Tibial nerve (tissue), 4 donors: Measurements from ENCODE around the gene RIN3. TPM values are rescaled to one million over a fixed set of nuclear protein-coding genes. Genes with fewer than 3 reads are reported as not detected.
A peak's percentile ranks its signal among the peaks of the same experiment; 100 is the strongest.

Source experiments
- DNase-seq, 2 donors: peaks; one replicate each; pipeline ENCODE4 v3.0.0-alpha.2; 2019; ENCODE audit warnings: low spot score in 2 of 2
- H3K27ac ChIP-seq, 4 donors: fragments of 200-600 bp; sonication (generic) in 3 of 4; one replicate each; pipeline ENCODE4 v1.5.1; 2017 to 2019; ENCODE audit warnings: mild to moderate bottlenecking in 1 of 4
- H3K27me3 ChIP-seq, 2 donors: fragments of 200-600 bp; sonication (generic) in 1 of 2; one replicate each; pipeline versions ENCODE4 v1.5.1 to v1.6.0; 2017 to 2019
- H3K36me3 ChIP-seq, 3 donors: fragments of 200-600 bp; sonication (generic); one replicate each; pipeline ENCODE4 v1.5.1; 2018 to 2019
- H3K4me1 ChIP-seq, 4 donors: fragments of 200-600 bp; sonication (generic) in 3 of 4; one replicate each; pipeline ENCODE4 v1.5.1; 2017 to 2019
- H3K4me3 ChIP-seq, 4 donors: fragments of 200-600 bp; sonication (generic) in 3 of 4; one replicate each; pipeline ENCODE4 v1.5.1; 2017 to 2019; ENCODE audit warnings: mild to moderate bottlenecking in 1 of 4, moderate library complexity in 1 of 4
- H3K9me3 ChIP-seq, 4 donors: fragments of 200-600 bp; sonication (generic) in 3 of 4; one replicate each; pipeline ENCODE4 v1.5.1; 2017 to 2019
- EP300 ChIP-seq, 2 donors: sonication (generic); formaldehyde crosslinking; IDR thresholded peaks; one replicate each; pipeline ENCODE4 v1.6.1; 2017; ENCODE audit warnings: antibody characterized with exemption in 2 of 2, mild to moderate bottlenecking in 1 of 2
- POLR2A ChIP-seq, 2 donors: fragments of 450-650 bp; IDR thresholded peaks; one replicate each; pipeline ENCODE4 v1.6.1; 2017; ENCODE audit warnings: antibody characterized with exemption in 2 of 2, mild to moderate bottlenecking in 2 of 2, moderate library complexity in 2 of 2
- WGBS, 2 donors: methylation state at CpG; one replicate each; pipeline ENCODE4 v1.1.5; 2018; 5-methylcytosine and 5-hydroxymethylcytosine counted together
- total RNA-seq, 4 donors: library from RNA; depleted of rRNA; stranded (reverse); fragments of >200 nt; gene quantifications; one replicate each; pipeline ENCODE4 v1.1.0, GENCODE V29; 2016
- TF ChIP-seq, protein P1 (sequence below), 5 experiments: fragments of 200-600 bp in 3 of 5; fragments of 450-650 bp in 2 of 5; sonication (generic) in 3 of 5; IDR thresholded peaks; one replicate each; pipeline ENCODE4 v1.5.1; 2016 to 2019; ENCODE audit warnings: antibody characterized with exemption in 5 of 5, mild to moderate bottlenecking in 3 of 5, moderate library complexity in 2 of 5

Gene RIN3
- total RNA-seq, 4 donors from 2014 or later = 14.2 to 34.2 (median 15.5) TPM

DNA sequence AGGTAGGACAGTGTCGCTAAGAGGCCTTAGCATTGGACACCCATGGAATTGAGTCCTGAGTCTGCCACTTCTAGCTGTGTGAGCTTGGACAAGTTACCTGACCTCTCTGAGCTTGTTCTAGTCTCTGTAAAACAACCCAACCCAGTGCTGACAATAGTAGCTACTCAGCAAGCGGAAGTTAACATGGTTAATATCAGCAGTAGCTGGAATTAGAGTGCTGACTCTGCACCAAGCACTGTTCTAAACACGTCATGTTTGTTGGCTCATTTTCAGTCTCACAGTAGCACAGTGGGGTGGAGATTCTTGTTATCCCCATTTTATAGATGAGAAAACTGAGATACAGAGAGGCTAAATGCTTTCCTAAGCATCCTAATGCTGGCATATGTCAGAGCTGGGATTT is 47.5 kb upstream of the RIN3 start:
- TF ChIP-seq, protein P1, sequence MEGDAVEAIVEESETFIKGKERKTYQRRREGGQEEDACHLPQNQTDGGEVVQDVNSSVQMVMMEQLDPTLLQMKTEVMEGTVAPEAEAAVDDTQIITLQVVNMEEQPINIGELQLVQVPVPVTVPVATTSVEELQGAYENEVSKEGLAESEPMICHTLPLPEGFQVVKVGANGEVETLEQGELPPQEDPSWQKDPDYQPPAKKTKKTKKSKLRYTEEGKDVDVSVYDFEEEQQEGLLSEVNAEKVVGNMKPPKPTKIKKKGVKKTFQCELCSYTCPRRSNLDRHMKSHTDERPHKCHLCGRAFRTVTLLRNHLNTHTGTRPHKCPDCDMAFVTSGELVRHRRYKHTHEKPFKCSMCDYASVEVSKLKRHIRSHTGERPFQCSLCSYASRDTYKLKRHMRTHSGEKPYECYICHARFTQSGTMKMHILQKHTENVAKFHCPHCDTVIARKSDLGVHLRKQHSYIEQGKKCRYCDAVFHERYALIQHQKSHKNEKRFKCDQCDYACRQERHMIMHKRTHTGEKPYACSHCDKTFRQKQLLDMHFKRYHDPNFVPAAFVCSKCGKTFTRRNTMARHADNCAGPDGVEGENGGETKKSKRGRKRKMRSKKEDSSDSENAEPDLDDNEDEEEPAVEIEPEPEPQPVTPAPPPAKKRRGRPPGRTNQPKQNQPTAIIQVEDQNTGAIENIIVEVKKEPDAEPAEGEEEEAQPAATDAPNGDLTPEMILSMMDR (IDR thresholded peaks at IDR 0.05) = no peak
- peak in 1 of 2 donors; percentile 65 for TF ChIP-seq EP300 (IDR thresholded peaks at IDR 0.05)
- H3K27ac ChIP-seq = no peak overlapping the region
- H3K27me3 ChIP-seq = no peaks in the 10 kb centered on the region
- no peak overlapping the region for H3K4me3 ChIP-seq
- 69 to 74% methylated on average over 3 of the region's 3 CpGs for WGBS, 2 donors
- no peaks in the 10 kb centered on the region for H3K4me1 ChIP-seq
- H3K36me3 ChIP-seq = peaks cover 0 to 21% (median 0%) of the 10 kb centered on the region in 3 donors
- H3K9me3 ChIP-seq = peaks cover 0 to 15% (median 0%) of the 10 kb centered on the region in 4 donors
- DNase-seq = no peak

DNA sequence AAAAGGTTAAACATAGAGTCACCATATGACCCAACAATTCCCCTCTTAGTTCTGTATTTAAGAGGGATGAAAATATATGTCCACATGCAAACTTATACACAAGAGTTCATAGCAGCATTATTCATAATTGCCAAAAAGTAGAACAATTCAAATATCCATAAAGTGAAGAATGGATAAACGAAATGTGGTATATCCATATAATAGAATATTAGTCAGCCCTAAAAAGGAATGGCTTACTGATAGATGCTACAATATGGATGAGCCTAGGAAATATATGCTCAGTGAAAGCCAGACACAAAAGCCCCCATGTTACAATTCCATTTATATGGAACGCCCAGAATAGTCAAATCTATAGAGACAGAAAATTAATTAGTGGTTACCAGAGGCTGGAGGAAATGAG is 44.1 kb upstream of the RIN3 start:
- Histone ChIP-seq H3K27me3 (no peaks in the 10 kb centered on the region), H3K9me3 (peaks cover 0 to 15% (median 0%) of the 10 kb centered on the region in 4 donors), H3K4me3 (no peak overlapping the region), H3K4me1 (peaks cover 0 to 10% (median 0%) of the 10 kb centered on the region in 4 donors), H3K36me3 (peaks cover 0 to 21% (median 0%) of the 10 kb centered on the region in 3 donors), H3K27ac (no peak overlapping the region)
- TF ChIP-seq POLR2A (IDR thresholded peaks at IDR 0.05) (no peak), EP300 (IDR thresholded peaks at IDR 0.05) (no peak)
- TF ChIP-seq, protein P1 (IDR thresholded peaks at IDR 0.05) = no peak
- DNase-seq = no peak
- 90 to 94% methylated on average over 2 of the region's 2 CpGs for WGBS, 2 donors

DNA sequence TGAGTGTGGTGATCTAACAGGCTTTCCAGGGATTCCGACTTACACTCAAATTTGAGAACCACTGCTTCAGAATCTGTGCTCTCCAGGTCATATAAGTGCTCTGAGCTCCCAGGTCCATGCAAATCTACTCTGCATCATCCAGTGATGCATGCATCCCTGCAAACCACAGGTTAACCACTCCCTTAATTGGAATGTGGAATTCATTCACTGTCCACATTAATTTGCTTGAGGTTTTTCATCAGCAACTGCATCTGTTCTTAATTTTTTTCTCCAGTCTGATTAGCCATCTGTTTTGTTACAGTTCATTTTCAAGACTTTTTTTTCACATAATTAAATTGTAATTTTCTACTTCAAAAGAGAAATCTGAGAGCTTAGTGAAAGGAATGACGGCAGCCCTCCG is 43.4 kb upstream of the RIN3 start:
- DNase-seq = no peak
- Histone ChIP-seq H3K9me3 (peaks cover 0 to 15% (median 0%) of the 10 kb centered on the region in 4 donors), H3K27me3 (no peaks in the 10 kb centered on the region), H3K4me3 (no peak overlapping the region), H3K4me1 (peaks cover 0 to 14% (median 0%) of the 10 kb centered on the region in 4 donors), H3K27ac (no peak overlapping the region), H3K36me3 (peaks cover 0 to 21% (median 0%) of the 10 kb centered on the region in 3 donors)
- TF ChIP-seq POLR2A (IDR thresholded peaks at IDR 0.05) = no peak
- TF ChIP-seq EP300 (IDR thresholded peaks at IDR 0.05) = no peak
- TF ChIP-seq, protein P1 (IDR thresholded peaks at IDR 0.05) = no peak
- 67 to 76% methylated on average over 3 of the region's 3 CpGs for WGBS, 2 donors

DNA sequence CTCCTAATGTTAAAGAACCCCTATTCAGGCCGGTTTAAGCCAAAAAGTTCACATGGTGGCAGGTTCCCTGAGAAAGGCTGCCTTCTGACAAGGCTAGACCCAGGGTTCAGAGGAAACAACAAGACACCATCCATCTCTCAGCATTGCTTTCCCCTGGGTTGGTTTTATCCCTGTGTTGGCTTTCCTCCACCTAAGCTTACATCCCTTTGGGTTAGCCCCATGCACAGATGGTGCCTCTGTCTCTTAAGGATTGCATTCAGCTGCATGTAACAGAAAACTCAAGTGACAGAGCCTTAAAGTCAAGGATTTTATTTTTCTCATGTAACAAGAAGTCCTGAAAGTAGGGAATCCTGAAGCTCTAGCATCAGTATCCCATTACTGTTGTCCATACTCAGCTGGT is 42.8 kb upstream of the RIN3 start:
- Histone ChIP-seq H3K4me1 (peaks cover 0 to 20% (median 0%) of the 10 kb centered on the region in 4 donors), H3K4me3 (no peak overlapping the region), H3K36me3 (peaks cover 0 to 20% (median 0%) of the 10 kb centered on the region in 3 donors), H3K9me3 (peaks cover 0 to 15% (median 0%) of the 10 kb centered on the region in 4 donors), H3K27ac (no peak overlapping the region), H3K27me3 (no peaks in the 10 kb centered on the region)
- TF ChIP-seq, protein P1 (IDR thresholded peaks at IDR 0.05) = no peak
- TF ChIP-seq POLR2A (IDR thresholded peaks at IDR 0.05) (no peak), EP300 (IDR thresholded peaks at IDR 0.05) (no peak)
- no peak for DNase-seq
- 91 to 92% methylated on average over 1 of the region's 1 CpG for WGBS, 2 donors

DNA sequence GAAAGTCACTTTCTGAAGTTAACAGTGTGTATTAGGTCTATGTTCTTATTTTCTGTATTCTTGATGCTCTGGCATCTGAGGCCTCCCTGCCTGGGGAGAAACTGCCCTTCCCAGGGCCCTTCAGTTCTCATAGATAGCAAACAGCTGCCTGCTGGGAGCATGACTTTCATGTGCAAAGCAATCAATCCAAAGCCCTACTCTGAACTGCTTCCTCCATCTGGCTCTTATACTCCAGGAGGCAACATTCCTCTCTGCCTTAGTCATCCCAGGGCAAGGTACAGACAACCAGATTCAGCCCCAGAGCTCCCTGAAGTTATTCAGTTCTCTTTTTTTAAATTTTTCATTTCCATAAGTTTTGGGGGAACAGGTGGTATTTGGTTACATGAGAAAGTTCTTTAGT is 41.7 kb upstream of the RIN3 start:
- Histone ChIP-seq H3K27me3 (no peaks in the 10 kb centered on the region), H3K9me3 (peaks cover 0 to 8% (median 0%) of the 10 kb centered on the region in 4 donors), H3K27ac (no peak overlapping the region), H3K36me3 (peaks cover 0 to 9% (median 0%) of the 10 kb centered on the region in 3 donors), H3K4me3 (no peak overlapping the region), H3K4me1 (peaks cover 0 to 26% (median 0%) of the 10 kb centered on the region in 4 donors)
- DNase-seq = no peak
- TF ChIP-seq, protein P1 (IDR thresholded peaks at IDR 0.05) = no peak
- TF ChIP-seq POLR2A (IDR thresholded peaks at IDR 0.05) (no peak), EP300 (IDR thresholded peaks at IDR 0.05) (no peak)
